OCI-LY7 (cell line): ENCODE data around the gene KLK7. TPM values are rescaled to one million over a fixed set of nuclear protein-coding genes. Genes with fewer than 3 reads are reported as not detected.

ENCODE experiments used
- BruUV-seq: library from RNA; stranded (reverse); fragments of 400-500 nt; replicated peaks from 2 replicates; lab custom pipeline; 2021; lab: Mats Ljungman, UMichigan
- CTCF ChIA-PET: fragments of 300-600 bp; sonication (Branson Sonifier 250); formaldehyde crosslinking; loops from one replicate; lab custom pipeline; 2022; ENCODE audit warnings: antibody characterized with exemption; ENCODE audit not compliant: unreplicated experiment; lab: Charles Lee
- POLR2A ChIA-PET: fragments of 300-600 bp; sonication (Branson Sonifier 250); formaldehyde crosslinking; loops from one replicate; lab custom pipeline; 2022; ENCODE audit warnings: antibody characterized with exemption; lab: Charles Lee
- DNase-seq: peaks from one replicate; pipeline ENCODE4 v3.0.0-alpha.2; 2015; ENCODE audit warnings: low spot score
- H2AFZ ChIP-seq: fragments of 200-600 bp; sonication (generic), shearing (Covaris generic); 2 replicates; pipeline ENCODE4 v1.6.1; 2014; ENCODE audit warnings: mild to moderate bottlenecking, antibody characterized with exemption, low read length, moderate library complexity
- H3K27ac ChIP-seq: fragments of 200-600 bp; sonication (generic); 2 replicates; pipeline ENCODE4 v1.5.1; 2014; ENCODE audit warnings: mixed run types, low read depth, mild to moderate bottlenecking, moderate library complexity, low read length, inconsistent platforms; ENCODE audit not compliant: poor library complexity, severe bottlenecking
- H3K36me3 ChIP-seq: fragments of 200-600 bp; sonication (generic); 2 replicates; pipeline ENCODE4 v1.6.1; 2014; ENCODE audit warnings: mild to moderate bottlenecking, antibody characterized with exemption, low read length, moderate library complexity, mixed read lengths; ENCODE audit not compliant: insufficient read depth
- H3K4me1 ChIP-seq: fragments of 200-600 bp; sonication (generic); 2 replicates; pipeline ENCODE4 v1.5.1; 2014; ENCODE audit warnings: mild to moderate bottlenecking, low read length; ENCODE audit not compliant: insufficient read depth, poor library complexity, severe bottlenecking
- H3K4me2 ChIP-seq: fragments of 200-600 bp; sonication (generic); 2 replicates; pipeline ENCODE4 v1.6.1; 2014; ENCODE audit warnings: mild to moderate bottlenecking, low read length
- H3K4me3 ChIP-seq: fragments of 200-600 bp; sonication (generic); 2 replicates; pipeline ENCODE4 v1.5.1; 2014; ENCODE audit warnings: mild to moderate bottlenecking, low read depth, low read length; ENCODE audit not compliant: poor library complexity, severe bottlenecking
- H3K79me2 ChIP-seq: fragments of 200-600 bp; sonication (generic); 2 replicates; pipeline ENCODE4 v1.6.1; 2016; ENCODE audit warnings: low read depth, mild to moderate bottlenecking, low read length, moderate library complexity, mixed read lengths; ENCODE audit not compliant: insufficient read depth
- H3K9me2 ChIP-seq: fragments of 200-600 bp; sonication (generic); 2 replicates; pipeline ENCODE4 v1.6.1; 2016; ENCODE audit warnings: mild to moderate bottlenecking, low read length, mixed read lengths; ENCODE audit not compliant: insufficient read depth
- H3K9me3 ChIP-seq: fragments of 200-600 bp; sonication (generic); 2 replicates; pipeline ENCODE4 v1.6.1; 2014; ENCODE audit warnings: mild to moderate bottlenecking, mixed run types, low read length, mixed read lengths
- H4K20me1 ChIP-seq: fragments of 200-600 bp; sonication (generic); 2 replicates; pipeline ENCODE4 v1.6.1; 2014; ENCODE audit warnings: mild to moderate bottlenecking, antibody characterized with exemption, low read length, moderate library complexity, mixed read lengths; ENCODE audit not compliant: insufficient read depth
- EZH2phosphoT487 ChIP-seq: fragments of 200-600 bp; sonication (generic); IDR thresholded peaks from 2 replicates; pipeline ENCODE4 v1.6.1; 2018; ENCODE audit warnings: low read depth, borderline replicate concordance, mild to moderate bottlenecking, mixed run types, antibody characterized with exemption, low read length, moderate library complexity, mixed read lengths
- intact Hi-C: fragments of 100-400 bp; cut with micrococcal nuclease; formaldehyde crosslinking; loops from one replicate; pipeline ENCODE4 v1.10.0; 2022; ENCODE audit not compliant: unreplicated experiment
- total RNA-seq, 2 experiments: library from RNA; depleted of rRNA in 1 of 2; stranded (reverse); fragments of >200 nt in 1 of 2; shearing (Covaris generic) in 1 of 2; gene quantifications; 2 replicates each; pipeline ENCODE4 v1.2.3, GENCODE V29; 2014 to 2022
- TF ChIP-seq, protein P1 (sequence below): fragments of 200-600 bp; sonication (generic); conservative IDR thresholded peaks from 2 replicates; pipeline ENCODE4 v1.5.1; 2014; ENCODE audit warnings: mild to moderate bottlenecking, antibody characterized with exemption, low read length, moderate library complexity, mixed read lengths

KLK7 gene
- total RNA-seq, 2 experiments from 2014 or later = not detected

DNA sequence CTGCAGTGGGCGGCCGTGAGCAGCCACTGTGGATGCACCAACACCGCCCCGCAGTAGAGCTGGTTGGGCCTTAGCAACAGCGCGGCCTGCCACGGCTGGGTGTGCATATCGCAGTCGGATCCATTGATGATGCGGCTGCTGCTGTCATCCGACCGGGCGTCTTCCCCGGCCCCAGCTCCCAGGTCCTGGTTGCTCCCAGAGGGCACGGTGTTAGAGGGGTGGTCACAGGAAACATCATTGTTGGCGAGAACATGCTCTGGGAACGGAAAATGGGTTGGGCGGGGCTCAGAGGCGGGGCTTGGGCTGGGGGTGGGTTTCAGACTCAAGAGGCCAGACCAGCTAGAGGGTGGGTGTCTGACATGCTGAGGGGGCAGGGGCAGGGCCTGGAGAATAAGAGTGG lies 33.9 kb downstream of the KLK7 start:
- BruUV-seq = no TSS peak
- Histone ChIP-seq H3K27ac (no peak overlapping the region), H3K9me3 (no peaks in the 10 kb centered on the region), H4K20me1 (no peaks in the 10 kb centered on the region), H3K4me1 (no peaks in the 10 kb centered on the region), H3K36me3 (no peaks in the 10 kb centered on the region), H2AFZ (no peak overlapping the region), H3K4me3 (no peak overlapping the region), H3K4me2 (no peak overlapping the region), H3K9me2 (no peaks in the 10 kb centered on the region), H3K79me2 (no peaks in the 10 kb centered on the region)
- ChIA-PET CTCF (no interaction called here), POLR2A (no interaction called here)
- intact Hi-C loops = no loop called here
- no peak for DNase-seq
- TF ChIP-seq EZH2phosphoT487 = no peak
- TF ChIP-seq, protein P1, sequence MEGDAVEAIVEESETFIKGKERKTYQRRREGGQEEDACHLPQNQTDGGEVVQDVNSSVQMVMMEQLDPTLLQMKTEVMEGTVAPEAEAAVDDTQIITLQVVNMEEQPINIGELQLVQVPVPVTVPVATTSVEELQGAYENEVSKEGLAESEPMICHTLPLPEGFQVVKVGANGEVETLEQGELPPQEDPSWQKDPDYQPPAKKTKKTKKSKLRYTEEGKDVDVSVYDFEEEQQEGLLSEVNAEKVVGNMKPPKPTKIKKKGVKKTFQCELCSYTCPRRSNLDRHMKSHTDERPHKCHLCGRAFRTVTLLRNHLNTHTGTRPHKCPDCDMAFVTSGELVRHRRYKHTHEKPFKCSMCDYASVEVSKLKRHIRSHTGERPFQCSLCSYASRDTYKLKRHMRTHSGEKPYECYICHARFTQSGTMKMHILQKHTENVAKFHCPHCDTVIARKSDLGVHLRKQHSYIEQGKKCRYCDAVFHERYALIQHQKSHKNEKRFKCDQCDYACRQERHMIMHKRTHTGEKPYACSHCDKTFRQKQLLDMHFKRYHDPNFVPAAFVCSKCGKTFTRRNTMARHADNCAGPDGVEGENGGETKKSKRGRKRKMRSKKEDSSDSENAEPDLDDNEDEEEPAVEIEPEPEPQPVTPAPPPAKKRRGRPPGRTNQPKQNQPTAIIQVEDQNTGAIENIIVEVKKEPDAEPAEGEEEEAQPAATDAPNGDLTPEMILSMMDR = no peak

DNA sequence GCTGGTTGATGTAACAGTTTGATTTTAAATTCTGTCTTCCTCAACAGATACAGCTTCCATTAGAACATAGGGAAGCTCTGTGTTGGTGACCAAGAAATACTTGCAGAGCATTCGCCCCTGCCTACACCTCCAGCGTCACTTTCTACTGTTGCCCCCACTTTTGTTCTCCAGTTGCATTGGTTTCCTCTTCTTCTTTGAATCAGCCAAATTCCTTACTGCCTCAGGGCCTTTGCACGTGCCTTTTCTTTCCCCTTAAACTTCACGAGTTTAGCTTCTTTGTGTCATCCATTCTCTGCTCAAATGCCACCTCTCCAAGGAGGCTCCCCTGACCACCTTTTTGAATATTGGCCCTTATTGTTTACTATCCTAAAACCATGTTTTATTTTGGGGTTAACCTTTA lies 36.6 kb downstream of the KLK7 start:
- no peaks in the 10 kb centered on the region for H4K20me1 ChIP-seq
- POLR2A ChIA-PET = no interaction called here
- H3K4me2 ChIP-seq = no peak overlapping the region
- H3K4me3 ChIP-seq = no peak overlapping the region
- H3K27ac ChIP-seq = no peak overlapping the region
- no peak overlapping the region for H2AFZ ChIP-seq
- no peaks in the 10 kb centered on the region for H3K4me1 ChIP-seq
- CTCF ChIA-PET = no interaction called here
- no peak for TF ChIP-seq EZH2phosphoT487
- TF ChIP-seq, protein P1 = no peak
- no TSS peak for BruUV-seq
- no peaks in the 10 kb centered on the region for H3K9me2 ChIP-seq
- intact Hi-C loops = no loop called here
- H3K79me2 ChIP-seq = no peaks in the 10 kb centered on the region
- no peaks in the 10 kb centered on the region for H3K9me3 ChIP-seq
- H3K36me3 ChIP-seq = no peaks in the 10 kb centered on the region
- DNase-seq = no peak

DNA sequence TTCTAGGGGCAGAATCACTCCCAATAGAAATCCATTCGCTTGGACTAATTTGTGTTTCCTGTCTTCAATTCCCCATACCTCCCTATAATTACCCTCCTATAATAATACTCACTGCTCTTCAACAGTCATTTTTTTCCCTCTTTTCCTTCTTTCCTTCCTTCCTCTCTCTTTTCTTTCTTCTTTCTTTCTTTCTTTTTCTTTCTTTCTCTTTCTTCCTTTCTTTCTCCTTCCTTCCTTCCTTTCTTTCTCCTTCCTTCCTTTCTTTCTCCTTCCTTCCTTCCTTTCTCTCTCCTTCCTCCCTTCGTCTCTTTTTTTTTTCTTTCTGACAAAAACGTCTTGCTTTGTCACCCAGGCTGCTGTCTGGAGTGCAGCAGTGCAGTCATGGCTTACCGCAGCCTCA lies 38.9 kb downstream of the KLK7 start:
- intact Hi-C loops = no loop called here
- DNase-seq = no peak
- no peaks in the 10 kb centered on the region for H3K9me3 ChIP-seq
- H3K36me3 ChIP-seq = no peaks in the 10 kb centered on the region
- H2AFZ ChIP-seq = no peak overlapping the region
- no peaks in the 10 kb centered on the region for H4K20me1 ChIP-seq
- no peaks in the 10 kb centered on the region for H3K4me1 ChIP-seq
- no TSS peak for BruUV-seq
- CTCF ChIA-PET = no interaction called here
- no peak overlapping the region for H3K27ac ChIP-seq
- H3K4me2 ChIP-seq = no peak overlapping the region
- POLR2A ChIA-PET = no interaction called here
- H3K9me2 ChIP-seq = no peaks in the 10 kb centered on the region
- no peak for TF ChIP-seq EZH2phosphoT487
- TF ChIP-seq, protein P1 = no peak
- no peaks in the 10 kb centered on the region for H3K79me2 ChIP-seq
- no peak overlapping the region for H3K4me3 ChIP-seq
